D341Med (cell line): ENCODE measurements around the gene CSNK2B.
"Not testable (repeated sequence)": the region's sequence is repeated elsewhere in the genome, so short reads cannot be mapped to it uniquely, and the experiment has no call there.

ENCODE experiments used
- DNase-seq: peaks from one replicate; pipeline ENCODE4 v3.0.0; 2012; ENCODE audit warnings: low spot score

Gene CSNK2B

DNA sequence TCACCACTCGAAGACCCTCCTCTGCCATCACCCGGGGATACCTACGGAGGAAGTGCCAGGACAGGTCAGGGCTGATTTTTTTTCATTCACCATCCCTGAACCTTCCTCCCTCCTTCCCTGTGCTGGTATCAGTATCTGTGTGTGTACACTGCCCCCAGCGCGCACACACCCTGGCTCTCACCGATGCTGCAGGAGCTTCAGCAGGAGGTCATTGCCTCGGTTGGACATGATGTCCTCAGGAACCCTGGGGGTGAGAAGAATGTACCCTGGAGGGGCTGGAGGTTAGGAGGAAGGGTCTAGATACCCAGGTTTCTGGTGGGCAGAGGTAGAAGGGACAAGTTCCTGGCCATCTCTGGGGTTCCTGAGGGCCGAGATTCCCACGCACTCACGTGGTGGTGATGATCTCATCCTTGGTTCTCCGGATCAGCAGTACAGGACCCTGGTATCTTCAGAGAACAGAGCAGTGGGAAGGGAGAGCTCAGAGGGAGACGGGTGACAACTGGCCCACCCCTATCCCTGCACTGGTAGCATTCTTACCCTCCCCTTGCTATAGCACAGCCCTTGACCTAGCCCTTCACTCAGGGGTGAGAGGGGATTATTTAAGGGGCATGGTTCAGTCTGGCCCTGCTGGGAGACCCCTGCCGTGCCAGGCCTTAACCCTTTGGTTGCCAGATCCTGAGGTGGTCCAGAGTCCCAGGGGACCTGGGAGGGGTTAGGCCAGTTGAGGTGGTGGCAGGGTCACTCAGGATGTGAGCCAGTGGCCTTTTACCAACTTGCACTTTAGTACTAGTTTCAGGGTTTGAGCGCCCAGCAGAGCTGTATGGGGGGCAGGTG is 22.2 kb downstream of the CSNK2B start:
- no peak for DNase-seq

DNA sequence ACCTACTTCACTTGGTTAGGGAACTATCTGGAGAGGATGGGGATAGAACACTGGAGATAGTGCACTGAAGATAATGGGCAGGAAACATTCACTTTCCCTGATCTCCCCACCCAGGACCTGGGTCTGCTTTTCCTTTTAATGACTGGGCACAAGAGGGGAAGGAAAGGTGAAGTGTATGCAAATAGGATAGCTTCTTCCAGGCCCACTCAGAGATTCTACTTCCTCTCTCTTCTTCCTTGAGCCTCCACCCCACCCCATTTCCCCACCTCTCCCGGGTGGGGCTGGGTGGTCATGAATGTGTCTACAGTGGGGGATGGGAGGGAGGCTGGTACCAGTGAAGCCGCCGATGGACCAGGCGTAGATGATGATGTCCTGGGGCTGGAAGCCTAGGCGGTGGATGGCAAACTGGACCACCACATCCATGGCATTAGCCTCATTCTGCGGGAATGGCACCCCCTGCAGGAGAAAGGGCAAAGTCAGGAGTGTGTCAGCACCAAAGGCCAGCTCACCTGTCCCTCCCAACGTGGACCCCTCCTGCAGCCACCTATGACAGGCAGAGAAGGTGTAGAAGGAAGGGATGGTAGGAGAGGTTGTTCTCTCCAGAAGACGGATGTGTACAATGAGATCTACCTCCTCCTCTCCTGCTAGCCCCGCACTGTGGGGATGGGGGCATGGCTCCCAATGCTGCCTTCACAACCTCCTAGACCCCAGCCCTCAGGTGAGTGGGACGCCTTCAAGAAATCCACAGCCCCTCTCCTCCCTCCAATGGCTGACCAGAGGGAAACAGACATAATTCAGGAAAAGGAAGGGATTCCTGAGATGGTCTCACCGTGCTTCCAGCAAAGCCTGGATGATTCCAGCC is 23.6 kb downstream of the CSNK2B start:
- DNase-seq, result no peak

- no peak for DNase-seq
Observed at GRCh38 chr6:31690231-31691077, 24.6 kb downstream of the CSNK2B start.

- no peak for DNase-seq
Observed at GRCh38 chr6:31691078-31691463, 25.2 kb downstream of the CSNK2B start.

DNA sequence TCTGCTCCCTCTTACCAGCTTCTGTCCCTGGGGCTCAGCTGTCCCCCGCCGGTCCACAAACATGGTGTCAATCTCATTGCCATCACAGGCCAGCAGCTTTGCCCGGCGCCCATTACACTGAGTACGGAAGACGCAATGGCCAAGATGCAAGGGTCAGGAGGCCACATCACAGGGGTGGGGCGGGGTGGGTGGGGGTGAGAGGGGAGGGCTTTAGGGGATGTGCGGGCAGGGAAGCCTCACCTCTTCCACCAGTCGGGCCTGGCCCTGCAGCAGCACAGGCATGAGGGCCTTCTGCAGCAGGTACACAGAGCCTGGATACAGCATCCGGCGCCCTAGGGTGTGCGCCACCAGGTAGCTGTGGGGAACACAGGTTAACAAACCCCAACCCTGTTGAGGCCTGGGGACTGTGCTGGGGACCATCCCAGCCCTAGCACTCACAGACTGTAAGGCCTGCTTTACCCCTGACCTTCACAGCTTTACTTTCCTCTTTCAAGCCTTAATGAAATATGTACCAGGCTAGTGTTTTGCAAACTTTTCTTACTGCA is 25.8 kb downstream of the CSNK2B start:
- no peak for DNase-seq

DNA sequence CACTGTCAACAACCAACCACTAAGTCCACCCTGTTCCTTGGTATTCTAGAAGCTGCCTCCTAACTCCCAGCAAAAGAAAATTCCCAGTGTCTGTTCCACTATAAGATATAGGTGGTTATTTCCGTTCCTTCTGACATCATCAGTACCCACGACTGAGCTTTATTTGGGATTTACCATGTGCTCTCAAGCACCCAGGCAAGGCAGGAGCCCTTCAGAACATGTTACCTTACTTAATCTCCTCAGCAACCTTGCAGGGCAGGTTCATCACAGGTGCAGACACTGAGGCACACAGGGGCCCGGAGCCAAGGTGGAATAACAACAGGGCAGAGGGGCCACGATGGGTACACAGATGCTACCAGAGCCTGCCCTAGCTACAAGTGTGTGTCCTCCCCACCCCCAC is 26.5 kb downstream of the CSNK2B start:
- no peak for DNase-seq

DNA sequence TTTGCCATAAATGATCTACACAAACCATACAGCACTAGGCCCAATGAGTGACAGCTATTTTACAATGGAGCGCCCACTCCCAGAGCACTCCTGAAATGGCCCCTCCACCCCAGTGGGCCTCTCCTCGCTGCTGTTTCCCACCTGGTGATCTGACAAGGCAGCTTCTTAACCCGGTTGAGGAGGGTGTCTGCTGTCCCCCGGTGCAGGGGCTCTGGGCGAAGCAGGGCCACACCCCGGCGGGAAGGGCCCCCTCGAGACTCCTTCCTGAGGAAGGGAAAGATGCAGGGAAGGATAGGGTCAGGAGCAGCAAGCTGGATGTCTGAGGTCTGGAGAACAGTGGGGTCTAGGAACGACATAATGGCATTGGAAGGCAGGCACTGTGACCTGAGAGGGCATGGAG is 27.0 kb downstream of the CSNK2B start:
- DNase-seq, result no peak

GRCh38 chr6:31693535-31693934 is 27.7 kb downstream of the CSNK2B start:
- no peak for DNase-seq

DNA sequence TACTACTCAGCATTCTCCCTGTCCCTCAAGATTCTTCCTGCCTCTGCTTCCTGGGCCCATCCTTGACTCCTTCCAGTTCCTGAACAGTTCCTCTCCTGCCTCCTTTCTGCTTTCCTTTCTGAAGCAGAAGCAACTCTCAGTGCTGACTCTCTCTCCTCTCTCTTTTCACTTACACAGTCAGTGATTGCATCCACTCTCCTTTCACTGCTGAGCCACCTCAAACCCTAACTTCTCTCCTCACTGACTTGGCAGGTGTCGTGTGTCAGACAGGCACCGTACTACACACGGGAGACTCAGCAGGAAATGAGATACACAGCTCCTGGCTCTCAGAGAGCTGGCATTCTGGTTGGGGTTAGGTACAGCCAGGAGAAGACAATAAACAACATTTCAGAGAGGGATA is 31.7 kb downstream of the CSNK2B start:
- DNase-seq, result no peak

DNA sequence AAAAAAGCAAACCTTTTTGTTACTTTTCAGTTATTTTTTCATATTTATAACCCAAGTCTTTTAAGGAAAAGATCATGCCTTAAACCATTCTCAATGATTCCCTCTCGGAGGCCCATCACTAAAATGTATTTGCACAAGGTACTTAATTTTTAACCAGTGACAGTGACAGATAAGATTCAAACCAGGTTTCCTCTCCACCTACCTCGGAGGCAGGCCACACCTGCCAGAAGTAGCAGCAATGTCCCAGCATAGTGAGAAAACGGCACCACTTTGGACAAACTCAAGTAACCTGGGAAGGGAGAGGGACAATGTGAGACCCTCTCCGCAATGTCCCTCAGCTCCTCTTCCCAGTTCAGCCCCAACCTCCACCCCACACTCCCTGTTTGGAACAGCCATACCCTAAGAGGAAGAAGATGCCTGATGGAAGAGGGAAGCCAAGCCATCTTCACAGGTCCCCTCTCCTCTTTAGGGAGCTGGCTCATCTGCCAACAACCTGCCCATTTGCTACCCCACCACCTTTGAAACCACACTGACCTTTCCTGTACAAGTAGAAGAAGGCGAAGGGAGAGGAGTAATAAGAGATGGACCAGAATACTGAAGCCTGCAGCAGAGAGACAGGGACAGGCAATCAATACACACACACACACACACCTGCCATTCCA is 35.0 kb downstream of the CSNK2B start:
- no peak for DNase-seq

DNA sequence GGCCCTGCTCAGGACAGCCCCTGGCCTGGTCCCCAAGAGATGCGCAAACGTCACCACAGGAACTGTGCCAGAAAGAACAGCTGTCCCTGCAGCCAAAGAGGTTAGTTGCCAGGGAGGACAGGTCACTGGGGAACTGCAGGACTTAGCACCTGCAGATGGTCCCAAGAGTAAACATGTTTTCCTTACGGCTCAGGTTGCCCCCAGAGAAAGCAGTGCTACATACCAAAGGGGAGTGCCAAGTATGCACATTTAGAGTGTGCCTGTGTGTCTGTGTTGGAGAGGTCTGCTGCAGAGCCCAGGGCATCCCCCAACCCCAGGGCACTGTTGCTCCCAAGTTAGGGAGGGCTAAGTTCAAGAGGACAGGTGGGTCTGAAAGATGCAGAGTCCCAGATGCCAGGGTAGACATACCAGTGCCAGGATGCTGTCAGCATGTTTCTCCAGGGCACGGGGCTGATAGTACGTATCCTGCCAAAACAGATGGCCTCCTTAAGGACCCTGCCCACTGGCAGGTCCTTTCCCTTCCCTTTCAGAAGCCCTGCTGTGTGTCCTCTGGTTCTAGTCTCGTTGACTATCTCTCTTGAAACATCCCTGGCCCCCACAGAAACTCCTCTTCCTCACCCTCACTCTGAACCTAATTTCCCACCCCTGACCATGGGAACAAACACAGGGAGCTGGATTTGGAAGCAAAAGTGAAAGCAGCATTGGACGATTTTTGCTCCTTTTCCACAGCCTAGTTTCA is 36.0 kb downstream of the CSNK2B start:
- DNase-seq, result peak; percentile 71

DNA sequence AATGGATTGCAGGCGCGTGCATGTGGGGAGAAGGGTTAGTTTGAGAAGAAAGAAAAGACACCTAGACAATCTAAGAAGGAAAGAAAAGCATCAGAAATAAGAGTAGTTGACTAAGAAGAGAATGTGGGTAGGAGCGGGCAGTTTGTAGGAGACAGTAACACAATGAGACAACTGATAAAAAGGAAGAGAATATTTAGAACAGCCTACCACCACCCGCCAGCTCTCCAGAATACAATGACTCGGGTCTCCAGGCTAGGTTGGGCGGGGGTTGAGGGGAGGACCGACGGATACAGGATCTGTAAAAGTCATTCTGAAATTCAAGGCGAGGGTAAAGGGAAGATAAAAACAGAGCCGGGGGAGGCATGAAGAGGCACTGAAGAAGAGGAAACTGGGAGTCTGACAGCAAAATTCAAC is 36.5 kb downstream of the CSNK2B start:
- DNase-seq, result no peak

GRCh38 chr6:31702819-31703716 is 37.2 kb downstream of the CSNK2B start, which contains the start of gene ABHD16A:
TSS of gene ABHD16A (minus strand) at chr6:31703324. CDS start at chr6:31703281, 43 bp downstream.
- DNase-seq, result peak; percentile 99

GRCh38 chr6:31705931-31706330 is 40.1 kb downstream of the CSNK2B start:
- DNase-seq, result no peak

GRCh38 chr6:31706599-31706998 is 40.7 kb downstream of the CSNK2B start, which contains the start of gene LY6G6F:
TSS of gene LY6G6F (plus strand) at chr6:31706866. CDS start at chr6:31706907, 41 bp downstream.
- no peak for DNase-seq

DNA sequence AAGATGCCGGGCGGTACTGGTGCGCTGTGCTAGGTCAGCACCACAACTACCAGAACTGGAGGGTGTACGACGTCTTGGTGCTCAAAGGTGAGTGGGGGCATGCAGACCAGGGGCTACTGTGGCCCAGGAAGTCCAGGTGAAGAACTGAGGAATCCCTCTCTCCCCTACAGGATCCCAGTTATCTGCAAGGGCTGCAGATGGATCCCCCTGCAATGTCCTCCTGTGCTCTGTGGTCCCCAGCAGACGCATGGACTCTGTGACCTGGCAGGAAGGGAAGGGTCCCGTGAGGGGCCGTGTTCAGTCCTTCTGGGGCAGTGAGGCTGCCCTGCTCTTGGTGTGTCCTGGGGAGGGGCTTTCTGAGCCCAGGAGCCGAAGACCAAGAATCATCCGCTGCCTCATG is 41.8 kb downstream of the CSNK2B start:
- no peak for DNase-seq

- no peak for DNase-seq
Observed at GRCh38 chr6:31708224-31708623, 42.3 kb downstream of the CSNK2B start.

DNA sequence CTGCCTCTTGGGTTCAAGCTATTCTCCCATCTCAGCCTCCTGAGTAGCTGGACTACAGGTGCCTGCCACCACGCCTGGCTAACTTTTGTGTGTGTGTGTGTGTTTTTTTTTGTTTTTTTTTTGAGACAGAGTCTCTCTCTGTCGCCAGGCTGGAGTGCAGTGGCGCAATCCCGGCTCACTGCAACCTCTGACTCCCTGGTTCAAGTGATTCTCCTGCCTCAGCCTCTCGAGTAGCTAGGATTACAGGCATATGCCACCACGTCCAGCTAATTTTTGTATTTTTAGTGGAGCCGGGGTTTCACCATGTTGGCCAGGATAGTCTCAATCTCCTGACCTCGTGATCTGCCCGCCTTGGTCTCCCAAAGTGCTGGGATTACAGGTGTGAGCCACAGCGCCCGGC is 43.3 kb downstream of the CSNK2B start:
- DNase-seq, result not testable (repeated sequence)

GRCh38 chr6:31710523-31711219 is 44.8 kb downstream of the CSNK2B start:
- no peak for DNase-seq
